GM12865 (cell line): Measurements from ENCODE around the gene PRSS27.

Experiments
- DNase-seq: peaks from one replicate; pipeline ENCODE4 v3.0.0; 2010; ENCODE audit warnings: low read depth
- H3K4me3 ChIP-seq: 2 replicates; pipeline ENCODE4 v1.5.1; 2011; ENCODE audit warnings: mild to moderate bottlenecking, low read depth, low read length, control low read depth
- TF ChIP-seq, protein P1 (sequence below): IDR thresholded peaks from 2 replicates; pipeline ENCODE4 v1.5.1; 2011; ENCODE audit warnings: low read length, control low read depth, low read depth, inconsistent platforms; ENCODE audit not compliant: insufficient read depth; ENCODE audit errors: missing control alignments

PRSS27 gene

DNA sequence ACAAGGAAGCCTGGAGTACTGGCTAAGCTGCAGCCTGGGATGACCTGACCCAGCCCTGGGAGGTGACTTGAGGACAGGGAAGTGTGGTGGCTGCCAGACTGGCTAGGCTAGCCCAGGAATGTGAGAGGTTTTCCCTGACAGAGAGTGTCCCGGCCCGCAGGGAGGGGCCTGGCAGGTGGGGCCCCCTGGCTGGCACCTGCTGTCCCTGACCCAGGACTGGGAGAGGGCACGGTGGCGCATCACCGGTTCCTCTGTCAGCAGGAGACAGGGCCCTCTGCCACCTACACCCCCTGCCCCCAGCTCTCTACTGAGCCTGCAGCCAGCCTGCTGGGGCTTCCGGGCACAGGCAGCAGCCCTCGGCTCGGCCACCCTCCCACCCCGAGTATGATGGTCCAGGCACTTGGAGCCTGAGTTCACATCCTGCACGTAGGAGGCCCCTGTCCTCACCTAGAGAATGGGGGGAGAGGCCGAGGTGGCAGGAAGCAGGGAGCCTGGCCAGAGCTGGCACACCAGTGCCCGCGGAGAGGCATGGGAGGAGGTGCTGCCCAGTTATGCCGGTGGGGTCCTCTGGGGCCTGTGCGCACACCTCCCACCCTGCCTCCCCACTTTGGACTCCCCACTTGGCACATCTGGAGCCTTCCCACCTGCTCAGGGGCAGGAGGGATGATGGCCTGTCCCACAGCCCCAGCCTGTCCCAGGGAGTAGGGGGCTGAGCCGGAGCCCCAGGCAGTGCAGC is 528 bp downstream of the PRSS27 start:
- no peak overlapping the region for H3K4me3 ChIP-seq
- TF ChIP-seq, protein P1, sequence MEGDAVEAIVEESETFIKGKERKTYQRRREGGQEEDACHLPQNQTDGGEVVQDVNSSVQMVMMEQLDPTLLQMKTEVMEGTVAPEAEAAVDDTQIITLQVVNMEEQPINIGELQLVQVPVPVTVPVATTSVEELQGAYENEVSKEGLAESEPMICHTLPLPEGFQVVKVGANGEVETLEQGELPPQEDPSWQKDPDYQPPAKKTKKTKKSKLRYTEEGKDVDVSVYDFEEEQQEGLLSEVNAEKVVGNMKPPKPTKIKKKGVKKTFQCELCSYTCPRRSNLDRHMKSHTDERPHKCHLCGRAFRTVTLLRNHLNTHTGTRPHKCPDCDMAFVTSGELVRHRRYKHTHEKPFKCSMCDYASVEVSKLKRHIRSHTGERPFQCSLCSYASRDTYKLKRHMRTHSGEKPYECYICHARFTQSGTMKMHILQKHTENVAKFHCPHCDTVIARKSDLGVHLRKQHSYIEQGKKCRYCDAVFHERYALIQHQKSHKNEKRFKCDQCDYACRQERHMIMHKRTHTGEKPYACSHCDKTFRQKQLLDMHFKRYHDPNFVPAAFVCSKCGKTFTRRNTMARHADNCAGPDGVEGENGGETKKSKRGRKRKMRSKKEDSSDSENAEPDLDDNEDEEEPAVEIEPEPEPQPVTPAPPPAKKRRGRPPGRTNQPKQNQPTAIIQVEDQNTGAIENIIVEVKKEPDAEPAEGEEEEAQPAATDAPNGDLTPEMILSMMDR, result no peak
- no peak for DNase-seq

DNA sequence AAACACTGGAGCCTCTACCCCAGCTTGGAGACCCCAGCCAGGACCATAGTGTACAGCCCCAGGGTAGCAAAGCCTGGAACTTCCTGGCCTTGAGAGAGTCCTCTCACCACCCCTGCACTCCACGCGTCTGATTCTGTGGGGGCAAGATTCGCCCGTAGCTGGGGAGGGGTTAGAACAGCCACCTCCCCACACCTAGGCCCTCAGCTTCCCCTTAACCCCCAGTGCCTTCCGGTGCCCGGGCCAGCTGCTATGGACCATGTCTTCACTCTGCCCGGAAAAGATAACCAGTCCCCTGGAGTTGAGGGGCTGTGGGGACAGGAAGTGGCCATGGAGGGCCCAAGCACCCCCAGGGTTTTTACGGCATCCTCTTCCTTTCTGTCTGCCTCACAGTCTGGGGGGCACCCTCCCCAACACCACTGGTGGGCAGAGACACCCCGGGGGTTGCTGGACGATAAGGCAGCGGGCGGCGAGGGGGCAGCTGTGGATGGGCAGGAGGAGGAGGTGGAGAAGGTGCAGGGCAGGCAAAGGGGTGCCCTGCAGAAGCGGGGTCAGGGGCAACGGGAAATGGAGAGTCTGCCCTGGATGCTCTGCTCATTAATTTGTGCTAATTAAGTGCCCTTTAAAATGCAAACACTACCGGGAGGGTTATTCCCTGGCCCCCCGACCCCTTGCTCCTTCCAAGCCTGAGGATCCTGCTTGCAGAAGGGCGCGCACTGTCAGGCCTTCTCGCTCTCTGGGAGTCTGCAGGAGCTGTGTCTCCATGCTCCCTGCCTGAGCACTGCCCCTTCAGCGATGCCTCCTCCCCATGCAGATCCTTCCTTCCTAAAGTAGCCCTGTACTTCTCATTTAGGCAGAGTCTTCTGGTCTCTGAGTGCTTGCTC is 2.4 kb downstream of the PRSS27 start:
- no peak for DNase-seq
- TF ChIP-seq, protein P1, result no peak
- H3K4me3 ChIP-seq, result no peak overlapping the region

DNA sequence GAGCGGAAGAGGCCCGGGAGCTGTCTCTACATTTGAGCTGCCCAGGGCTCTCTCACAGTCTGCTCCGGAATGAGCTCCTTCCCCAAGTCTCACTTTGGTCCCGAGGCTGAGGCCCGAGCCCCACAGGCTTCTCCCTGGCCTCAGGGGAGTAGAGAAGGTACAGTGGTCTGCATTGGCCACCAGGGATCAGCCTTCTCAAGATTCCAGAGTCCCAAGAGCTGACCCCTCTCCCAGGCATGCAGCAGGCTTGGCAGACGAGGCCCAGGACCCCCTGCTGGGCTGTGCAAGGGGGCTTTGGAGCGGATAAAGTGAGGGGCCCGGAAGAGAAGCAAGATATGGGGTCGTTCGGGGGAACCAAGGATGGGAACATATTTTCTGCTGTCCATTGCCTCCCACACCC is 3.1 kb downstream of the PRSS27 start:
- H3K4me3 ChIP-seq, result no peak overlapping the region
- TF ChIP-seq, protein P1, result no peak
- no peak for DNase-seq

DNA sequence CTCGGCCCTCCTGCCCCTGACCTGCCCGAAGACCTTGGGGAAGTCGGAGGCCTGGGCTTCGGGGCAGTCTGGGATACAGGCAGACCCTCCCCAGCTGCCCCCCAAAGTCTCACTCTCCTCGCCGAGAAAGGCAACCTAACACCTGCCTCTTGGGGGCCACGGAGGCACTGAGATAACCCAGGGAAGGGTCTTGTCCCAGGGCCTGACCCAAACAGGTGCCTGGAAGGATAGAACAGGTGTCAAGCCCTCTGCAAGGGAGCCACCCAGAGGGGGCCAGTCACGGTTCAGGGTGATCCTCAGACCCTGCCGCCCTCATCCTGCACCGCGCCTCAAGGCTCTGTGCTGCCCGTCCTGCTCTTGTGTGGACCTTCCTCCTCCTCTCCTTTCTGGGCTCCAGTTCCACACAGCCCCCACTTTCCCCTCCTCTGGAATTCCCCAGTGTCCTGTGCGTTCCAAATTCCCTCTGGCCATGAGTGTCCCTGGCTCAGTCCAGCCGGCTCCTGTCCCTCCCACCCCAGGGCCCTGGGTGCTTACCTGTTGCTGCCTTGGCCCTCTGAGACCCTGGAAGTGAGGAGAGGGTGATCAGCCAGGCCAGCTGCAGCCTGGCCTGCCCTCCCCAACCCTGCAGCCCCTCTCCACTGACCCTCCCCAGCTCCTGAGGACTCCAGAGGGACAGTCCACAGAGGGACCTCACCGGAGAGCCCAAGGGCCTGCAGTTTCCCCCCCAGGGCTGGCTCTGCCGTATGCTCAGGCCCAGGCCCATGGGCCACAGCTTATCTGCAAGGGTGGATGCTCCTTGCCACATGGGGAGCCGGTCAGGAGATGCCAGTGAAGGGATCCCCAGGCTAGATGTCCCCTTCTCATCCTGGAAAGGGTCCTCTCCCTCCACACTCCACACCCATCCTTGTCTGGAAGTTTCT is 3.8 kb downstream of the PRSS27 start:
- no peak for DNase-seq
- TF ChIP-seq, protein P1, result no peak
- H3K4me3 ChIP-seq, result no peak overlapping the region

DNA sequence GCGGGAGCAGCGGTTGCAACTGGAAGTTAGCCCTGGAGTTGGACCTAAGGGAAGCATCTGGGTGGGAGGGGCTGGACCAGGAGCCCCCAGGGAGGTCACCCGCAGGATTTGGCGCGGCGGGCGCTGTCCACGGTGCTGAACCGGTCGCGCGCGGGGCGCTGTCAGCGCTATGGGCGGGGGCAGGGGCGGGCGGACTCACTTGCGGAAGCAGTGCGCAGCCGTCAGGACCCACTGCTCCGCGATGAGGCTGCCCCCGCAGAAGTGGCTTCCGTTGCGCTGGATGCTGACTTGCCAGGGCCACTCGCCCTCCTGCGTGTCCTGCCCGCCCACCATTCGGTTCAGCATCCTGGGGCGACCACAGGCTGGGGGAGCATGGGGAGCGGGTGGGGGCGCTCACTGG is 4.5 kb downstream of the PRSS27 start:
- TF ChIP-seq, protein P1, result no peak
- peak; percentile 51 for DNase-seq
- no peak overlapping the region for H3K4me3 ChIP-seq

DNA sequence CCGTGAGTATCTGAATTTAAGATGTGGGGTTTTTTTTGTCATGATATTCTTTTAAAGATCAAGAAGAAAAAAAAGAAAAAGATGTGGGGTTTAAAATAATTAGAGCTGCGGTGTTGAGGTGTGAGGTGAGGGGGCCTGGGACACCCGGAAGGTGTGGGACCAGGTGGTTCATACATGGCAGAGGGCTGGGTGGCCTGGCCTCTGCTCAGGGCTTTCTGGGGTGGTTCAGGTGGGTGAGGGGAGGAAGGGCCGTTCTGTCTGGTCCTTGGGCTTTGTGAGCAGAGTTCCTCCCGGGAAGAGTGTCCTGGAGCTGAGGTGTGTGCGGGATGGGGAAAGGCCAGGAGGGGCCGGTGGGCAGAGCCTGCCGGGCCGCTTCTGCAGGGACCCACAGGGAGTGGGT is 5.0 kb downstream of the PRSS27 start:
- TF ChIP-seq, protein P1, result no peak
- H3K4me3 ChIP-seq, result no peak overlapping the region
- DNase-seq, result no peak
